AG04450 (cell line): ENCODE measurements around the gene YBX1. TPM values are rescaled to one million over a fixed set of nuclear protein-coding genes. Genes with fewer than 3 reads are reported as not detected.

Experiments
- CTCF ChIA-PET: fragments of 300-600, 350-600 bp; formaldehyde crosslinking; extraction: SDS; loops from one replicate; lab custom pipeline; 2022; ENCODE audit warnings: antibody characterized with exemption, inconsistent platforms; lab: Charles Lee
- POLR2A ChIA-PET: fragments of 350-600 bp; formaldehyde crosslinking; extraction: SDS; loops from one replicate; lab custom pipeline; 2021; ENCODE audit warnings: antibody characterized with exemption, inconsistent platforms; lab: Yijun Ruan, JAX
- DNase-seq: peaks from one replicate; pipeline ENCODE4 v3.0.0-alpha.2; 2011; ENCODE audit warnings: low read depth, low spot score
- H3K27ac ChIP-seq: one replicate; pipeline ENCODE4 v1.5.1; 2012; ENCODE audit warnings: low read depth, low read length, control low read depth
- H3K27me3 ChIP-seq: one replicate; pipeline ENCODE4 v1.6.0; 2012; ENCODE audit warnings: low read length; ENCODE audit not compliant: control insufficient read depth, insufficient read depth
- H3K4me3 ChIP-seq: 2 replicates; pipeline ENCODE4 v1.5.1; 2011; ENCODE audit warnings: mild to moderate bottlenecking, low read depth, low read length, control low read depth
- H3K9me3 ChIP-seq: 2 replicates; pipeline ENCODE4 v1.5.1; 2012; ENCODE audit warnings: low read length; ENCODE audit not compliant: control insufficient read depth, insufficient read depth
- polyA plus RNA-seq: library from polyadenylated mRNA; depleted of rRNA; stranded (reverse); fragments of >200 nt; gene quantifications from 2 replicates; pipeline ENCODE4 v1.2.3, GENCODE V29; 2011
- TF ChIP-seq, protein P1 (sequence below): IDR thresholded peaks from 2 replicates; pipeline ENCODE4 v1.5.1; 2011; ENCODE audit warnings: low read depth, low read length, control low read depth, inconsistent platforms

The YBX1 gene
- polyA plus RNA-seq, 1 experiment, result 636 TPM

- TF ChIP-seq, protein P1, sequence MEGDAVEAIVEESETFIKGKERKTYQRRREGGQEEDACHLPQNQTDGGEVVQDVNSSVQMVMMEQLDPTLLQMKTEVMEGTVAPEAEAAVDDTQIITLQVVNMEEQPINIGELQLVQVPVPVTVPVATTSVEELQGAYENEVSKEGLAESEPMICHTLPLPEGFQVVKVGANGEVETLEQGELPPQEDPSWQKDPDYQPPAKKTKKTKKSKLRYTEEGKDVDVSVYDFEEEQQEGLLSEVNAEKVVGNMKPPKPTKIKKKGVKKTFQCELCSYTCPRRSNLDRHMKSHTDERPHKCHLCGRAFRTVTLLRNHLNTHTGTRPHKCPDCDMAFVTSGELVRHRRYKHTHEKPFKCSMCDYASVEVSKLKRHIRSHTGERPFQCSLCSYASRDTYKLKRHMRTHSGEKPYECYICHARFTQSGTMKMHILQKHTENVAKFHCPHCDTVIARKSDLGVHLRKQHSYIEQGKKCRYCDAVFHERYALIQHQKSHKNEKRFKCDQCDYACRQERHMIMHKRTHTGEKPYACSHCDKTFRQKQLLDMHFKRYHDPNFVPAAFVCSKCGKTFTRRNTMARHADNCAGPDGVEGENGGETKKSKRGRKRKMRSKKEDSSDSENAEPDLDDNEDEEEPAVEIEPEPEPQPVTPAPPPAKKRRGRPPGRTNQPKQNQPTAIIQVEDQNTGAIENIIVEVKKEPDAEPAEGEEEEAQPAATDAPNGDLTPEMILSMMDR, result no peak
- H3K4me3 ChIP-seq, result no peak overlapping the region
- ChIA-PET CTCF (no interaction called here), POLR2A (no interaction called here)
- no peaks in the 10 kb centered on the region for H3K9me3 ChIP-seq
- DNase-seq, result no peak
- no peak overlapping the region for H3K27ac ChIP-seq
- H3K27me3 ChIP-seq, result peaks cover 3% of the 10 kb centered on the region
Measured at GRCh38 chr1:42730002-42730401, 47.8 kb downstream of the YBX1 start.

GRCh38 chr1:42730988-42731387 is 48.8 kb downstream of the YBX1 start:
- DNase-seq, result no peak
- TF ChIP-seq, protein P1, result no peak
- Histone ChIP-seq H3K27me3 (peaks cover 3% of the 10 kb centered on the region), H3K27ac (no peak overlapping the region), H3K9me3 (no peaks in the 10 kb centered on the region), H3K4me3 (no peak overlapping the region)
- CTCF ChIA-PET, result no interaction called here
- POLR2A ChIA-PET, result no interaction called here

DNA sequence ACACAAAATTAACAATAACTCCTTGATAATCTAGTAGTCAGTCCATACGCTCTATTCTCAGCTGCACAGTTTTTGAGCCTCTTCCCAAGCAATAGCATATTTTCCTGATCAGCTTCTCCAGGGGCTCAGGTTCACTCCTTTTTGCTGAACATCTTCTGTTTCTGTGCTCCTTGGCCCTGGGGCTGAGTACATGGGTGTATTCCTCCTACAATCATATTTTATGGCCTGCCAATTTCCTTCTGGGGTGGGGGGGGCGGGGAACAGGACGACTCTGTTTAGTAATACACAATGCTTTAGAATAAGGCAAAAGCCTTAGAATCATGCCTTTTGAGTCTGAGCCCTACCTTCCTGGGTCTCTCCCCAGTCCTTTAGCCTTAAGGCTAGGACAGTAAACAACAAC is 49.4 kb downstream of the YBX1 start:
- Histone ChIP-seq H3K9me3 (no peaks in the 10 kb centered on the region; the same call in 1 of the 2 replicates), H3K27me3 (peaks cover 3% of the 10 kb centered on the region), H3K4me3 (no peak overlapping the region), H3K27ac (no peak overlapping the region)
- ChIA-PET POLR2A (interaction anchor here (1.0 kb wide), 1 partner anchor 14 kb away, joined by 4 read pairs; no protein-coding TSS in a partner anchor), CTCF (interaction anchor here (0.6 kb wide), 1 partner anchor 148 kb away, joined by 3 read pairs; no protein-coding TSS in a partner anchor)
- no peak for DNase-seq
- TF ChIP-seq, protein P1, result no peak

DNA sequence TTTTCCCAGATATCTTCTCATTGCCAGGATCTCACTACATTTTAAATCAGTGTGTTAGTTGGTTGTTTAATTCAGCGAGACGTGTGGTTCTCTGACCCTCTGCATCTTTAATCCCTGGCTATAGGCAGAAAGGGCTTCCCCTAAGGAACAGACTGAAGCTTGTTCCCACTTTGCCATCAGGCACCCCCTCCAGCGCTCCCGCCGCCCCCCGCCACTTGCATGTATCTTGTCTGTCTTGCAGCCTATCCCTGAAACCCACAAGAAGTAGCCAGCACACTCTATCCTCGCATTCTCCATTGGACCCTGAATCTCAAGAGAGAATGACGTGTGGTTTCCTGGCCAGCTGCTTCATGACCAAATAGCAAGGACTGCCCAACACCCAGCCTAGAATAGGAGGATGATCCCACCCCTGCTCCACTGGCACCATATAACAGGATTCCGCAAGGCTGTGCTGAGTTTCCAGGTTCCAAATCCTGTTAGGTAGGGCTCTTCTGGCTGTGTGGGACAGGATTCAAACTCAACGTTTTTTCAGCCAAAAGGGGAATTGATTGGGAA is 50.0 kb downstream of the YBX1 start:
- POLR2A ChIA-PET, result interaction anchor here (1.0 kb wide), 1 partner anchor 13 kb away, joined by 4 read pairs; no protein-coding TSS in a partner anchor
- Histone ChIP-seq H3K27me3 (peaks cover 3% of the 10 kb centered on the region), H3K4me3 (no peak overlapping the region), H3K27ac (no peak overlapping the region), H3K9me3 (no peaks in the 10 kb centered on the region; the same call in 1 of the 2 replicates)
- DNase-seq, result no peak
- TF ChIP-seq, protein P1, result no peak
- CTCF ChIA-PET, result interaction anchor here (0.6 kb wide), 1 partner anchor 148 kb away, joined by 3 read pairs; no protein-coding TSS in a partner anchor

GRCh38 chr1:42733415-42734200 is 51.4 kb downstream of the YBX1 start:
- no peak overlapping the region for H3K27ac ChIP-seq
- H3K4me3 ChIP-seq, result no peak overlapping the region
- DNase-seq, result no peak
- ChIA-PET POLR2A (no interaction called here), CTCF (interaction anchor here (0.7 kb wide), 1 partner anchor 32 kb away, joined by 3 read pairs; no protein-coding TSS in a partner anchor)
- TF ChIP-seq, protein P1, result no peak
- peaks cover 3% of the 10 kb centered on the region for H3K27me3 ChIP-seq
- H3K9me3 ChIP-seq, result no peaks in the 10 kb centered on the region; the same call in 1 of the 2 replicates
